Stimulated activated CD4-positive, alpha-beta T cell treated with anti-CD3 and anti-CD28 coated beads, Interleukin-2, amount 100 ng/mL, for 48 hours (primary cell): ENCODE measurements around the gene MPO.
A peak's percentile ranks its signal among the peaks of the same experiment; 100 is the strongest.

Source experiments
- DNase-seq, 2 donors: peaks; one replicate each; pipeline ENCODE4 v3.0.0-alpha.2; 2020

The MPO gene

DNA sequence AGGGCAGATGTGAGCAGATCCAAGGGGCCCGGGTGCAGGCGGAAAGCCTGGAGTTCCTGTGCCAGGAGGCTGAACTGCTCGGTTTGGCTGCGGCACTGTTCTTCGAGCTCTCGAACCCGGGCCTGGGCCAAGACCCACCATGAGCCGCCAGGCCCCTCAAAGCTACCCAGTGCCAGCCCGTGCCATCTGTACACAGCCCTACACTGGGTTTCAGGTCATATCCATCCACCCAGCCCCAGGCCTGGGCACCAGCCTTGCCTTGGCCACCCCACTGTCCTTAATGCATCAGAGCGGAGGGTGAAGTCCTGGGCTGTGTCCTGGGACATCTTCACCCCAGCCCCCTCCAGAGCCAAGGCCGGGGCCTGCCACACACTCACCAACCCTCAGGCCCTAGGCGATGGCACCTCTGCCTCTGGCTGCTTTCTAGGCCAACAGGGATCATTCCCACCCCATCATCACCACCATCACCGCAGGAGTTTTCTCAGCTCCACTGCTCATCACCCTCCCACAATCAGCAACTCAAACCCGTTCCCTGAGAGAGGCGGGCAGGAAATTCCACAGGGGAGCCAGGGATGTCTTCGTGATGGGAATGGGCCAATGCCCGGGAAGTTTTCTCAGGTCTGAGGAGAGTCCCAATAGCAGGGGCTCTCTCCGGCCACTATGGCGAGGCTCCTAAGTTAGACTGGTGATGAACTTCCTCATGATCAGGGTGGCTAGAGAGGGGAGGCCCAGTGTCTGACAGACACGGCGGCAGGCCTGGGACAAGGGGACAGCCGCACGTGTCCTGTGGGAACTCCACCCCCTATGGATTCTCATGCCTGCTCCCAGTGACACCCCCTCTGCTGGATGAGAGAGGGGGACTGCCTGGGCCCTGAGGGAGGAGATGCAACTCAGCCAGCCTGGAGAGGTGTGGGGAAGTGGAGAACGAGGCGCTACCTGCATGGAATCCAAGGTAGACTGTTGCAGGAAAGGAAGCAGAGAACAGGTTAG lies 38.7 kb upstream of the MPO start:
- no peak for DNase-seq

- DNase-seq, result no peak
Observed at GRCh38 chr17:58318627-58319172, 38.0 kb upstream of the MPO start.

GRCh38 chr17:58318065-58318481 lies 37.3 kb upstream of the MPO start:
- DNase-seq, result no peak

DNA sequence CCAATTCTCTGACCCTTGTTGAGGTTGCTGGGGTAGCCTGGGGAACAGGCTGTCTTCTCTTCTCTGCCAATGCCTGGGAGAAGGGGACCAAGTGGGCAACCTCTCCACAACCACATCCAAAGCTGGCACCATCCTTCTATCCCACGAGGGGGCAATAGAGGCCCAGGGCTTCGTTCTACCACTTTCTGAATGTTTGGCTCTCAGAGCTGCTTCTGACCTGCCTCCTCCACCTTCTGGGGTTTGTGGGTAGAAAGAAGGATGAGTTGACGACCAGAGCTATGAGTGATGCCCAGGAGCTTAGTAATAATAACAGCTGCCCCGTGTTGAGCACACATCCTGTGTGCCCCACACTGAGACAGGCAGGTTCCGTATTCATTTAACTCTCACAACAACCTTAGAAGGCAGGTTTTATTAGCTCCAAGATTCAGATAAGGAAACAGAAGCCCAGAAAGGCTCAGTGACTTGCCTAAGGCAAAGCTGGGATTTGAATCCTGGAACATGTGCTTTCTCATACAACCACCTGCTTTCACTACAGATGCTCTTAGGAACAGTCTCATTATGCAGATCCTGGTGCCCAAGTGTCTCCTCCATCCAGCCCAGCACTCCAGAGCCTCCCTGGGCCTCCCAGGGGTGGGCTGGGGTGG lies 36.8 kb upstream of the MPO start:
- peak; percentile 57 to 64 for DNase-seq

DNA sequence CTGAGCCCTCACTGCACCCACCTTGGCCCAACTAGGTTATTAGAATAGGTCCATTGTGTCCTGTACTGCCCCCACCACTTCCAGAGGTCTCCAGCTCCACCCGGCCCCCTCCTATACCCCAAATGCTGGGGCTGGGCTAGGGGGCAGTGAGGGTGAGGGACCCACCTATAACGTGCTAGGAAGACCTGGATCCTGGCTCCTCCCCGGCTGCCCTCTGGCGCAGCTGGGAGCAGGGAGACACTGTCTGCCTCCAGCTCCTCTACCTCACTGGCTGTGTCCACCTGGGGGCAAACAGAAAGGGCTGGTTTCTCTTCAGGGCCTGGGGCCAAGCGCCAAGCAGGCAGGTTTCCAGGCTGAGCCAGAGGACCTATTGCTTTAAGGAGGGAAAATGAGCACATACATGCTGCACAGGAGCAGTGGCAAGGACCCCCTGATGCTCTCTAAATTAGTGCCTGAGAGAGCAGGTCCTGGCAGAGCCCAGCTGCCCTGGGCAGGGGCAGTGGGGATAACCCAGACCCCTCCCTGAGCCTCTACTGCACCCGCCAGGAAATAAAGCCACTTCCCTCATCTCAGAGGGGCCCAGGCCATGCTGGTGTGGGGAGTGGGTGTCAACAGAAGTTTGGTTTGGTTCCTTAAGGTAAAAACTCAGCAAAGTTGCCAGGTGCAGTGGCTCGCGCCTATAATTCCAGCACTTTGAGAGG lies 35.7 kb upstream of the MPO start:
- DNase-seq, result no peak

- DNase-seq, result no peak
Observed at GRCh38 chr17:58315750-58316149, 35.0 kb upstream of the MPO start.

DNA sequence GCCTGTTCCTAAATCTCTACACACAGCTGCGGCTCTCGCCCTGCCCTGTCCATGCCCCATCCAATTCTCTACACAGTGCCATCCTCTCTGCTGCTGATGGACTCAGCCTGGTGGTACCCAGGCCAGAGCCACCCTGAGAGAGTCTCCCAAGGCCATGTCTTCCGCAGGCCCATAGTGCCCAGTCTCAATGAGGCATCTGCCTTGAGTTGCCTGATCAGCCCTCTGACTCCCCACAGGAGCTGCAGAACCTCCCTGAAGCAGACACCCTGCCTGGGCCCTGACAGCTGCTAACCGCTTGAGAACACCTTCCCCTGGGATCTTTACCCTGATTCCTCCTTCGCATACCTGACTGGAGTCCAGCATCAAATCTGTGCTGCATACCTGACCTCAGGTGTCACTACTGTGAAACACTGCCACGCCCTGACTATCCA lies 34.6 kb upstream of the MPO start:
- DNase-seq, result no peak

GRCh38 chr17:58314706-58315015 lies 33.9 kb upstream of the MPO start:
- DNase-seq, result no peak

DNA sequence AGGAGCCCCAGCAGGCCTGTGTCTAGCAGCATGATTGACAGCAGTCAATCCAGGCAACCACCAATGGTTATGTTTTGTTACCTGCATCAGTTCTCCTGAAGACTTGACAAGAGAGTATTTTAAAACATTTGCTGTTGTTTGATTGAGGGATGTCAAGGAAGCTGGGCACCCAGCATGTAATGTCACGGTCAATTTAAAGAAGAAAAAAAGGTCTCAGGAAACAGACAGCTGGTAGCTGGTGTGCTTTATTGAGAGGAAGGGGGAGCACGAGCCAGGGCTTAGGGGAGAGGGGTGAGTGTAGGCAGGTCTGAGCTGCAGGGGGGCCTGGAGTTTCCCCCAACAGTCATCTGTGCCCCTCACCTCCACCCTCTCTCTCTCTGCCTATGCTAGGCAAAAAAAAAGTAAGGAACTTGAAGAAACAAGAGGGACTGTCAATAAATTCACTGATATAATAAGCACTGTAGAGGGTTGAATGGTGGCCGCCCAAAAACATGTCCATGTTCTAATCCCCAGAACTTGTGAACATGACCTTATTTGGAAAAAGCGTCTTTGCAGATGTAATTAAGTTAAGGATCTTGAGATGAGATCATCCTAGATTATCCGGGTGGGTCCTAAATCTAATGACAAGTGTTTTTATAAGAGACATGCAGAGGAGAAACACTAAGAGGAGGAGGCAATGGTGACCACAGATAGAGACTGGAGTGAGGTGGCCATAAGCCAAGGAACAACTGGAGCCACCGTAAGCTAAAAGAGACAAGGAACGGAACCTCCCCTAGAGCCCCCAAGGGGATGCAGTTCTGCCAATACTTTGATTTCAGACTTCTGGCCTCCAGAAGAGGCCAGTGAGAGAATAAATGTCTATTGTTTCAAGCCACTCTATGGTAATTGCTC lies 33.3 kb upstream of the MPO start:
- DNase-seq, result no peak

DNA sequence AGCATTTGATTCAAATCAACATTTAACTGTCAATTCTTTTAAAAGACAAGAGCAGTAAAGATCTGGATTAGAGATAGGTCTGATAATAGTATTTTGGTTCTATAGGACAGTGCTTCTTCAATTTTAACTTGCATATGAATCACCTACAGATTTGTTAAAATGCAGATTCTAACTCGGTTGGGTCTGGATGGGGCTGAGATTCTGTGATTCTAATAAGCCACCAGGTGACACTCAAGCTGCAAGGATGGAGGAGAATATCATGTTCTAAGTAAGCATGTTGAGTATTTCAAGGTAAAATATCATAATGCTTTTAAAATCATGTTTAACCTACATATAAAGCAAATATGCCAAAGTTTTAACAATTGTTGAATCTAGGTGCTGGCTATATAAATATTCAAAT lies 32.1 kb upstream of the MPO start:
- no peak for DNase-seq

GRCh38 chr17:58312021-58312630 lies 31.4 kb upstream of the MPO start:
- DNase-seq, result no peak

DNA sequence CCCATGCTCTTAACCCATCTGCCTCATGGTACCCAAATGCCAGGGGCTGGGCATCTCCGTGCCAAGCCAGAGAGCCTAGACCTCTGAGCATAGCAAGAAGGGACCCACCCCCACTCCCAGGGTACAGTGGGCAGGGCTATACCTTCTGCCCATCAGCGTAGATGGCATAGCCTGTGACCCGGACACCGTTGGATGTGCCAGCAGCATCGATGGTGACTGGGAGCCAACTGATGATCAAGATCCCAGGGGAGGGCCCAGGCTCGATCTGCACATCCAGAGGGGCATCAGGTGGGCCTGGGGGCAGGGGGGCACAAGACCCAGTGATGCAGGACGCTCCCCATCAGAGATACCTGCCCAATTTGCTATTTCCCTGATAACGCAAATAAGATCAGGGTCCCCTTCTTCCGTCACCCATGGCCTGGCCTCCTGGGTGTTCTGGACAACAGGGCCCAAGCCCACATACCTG lies 30.7 kb upstream of the MPO start:
- DNase-seq, result no peak

GRCh38 chr17:58310511-58311428 lies 30.0 kb upstream of the MPO start:
- DNase-seq, result no peak

DNA sequence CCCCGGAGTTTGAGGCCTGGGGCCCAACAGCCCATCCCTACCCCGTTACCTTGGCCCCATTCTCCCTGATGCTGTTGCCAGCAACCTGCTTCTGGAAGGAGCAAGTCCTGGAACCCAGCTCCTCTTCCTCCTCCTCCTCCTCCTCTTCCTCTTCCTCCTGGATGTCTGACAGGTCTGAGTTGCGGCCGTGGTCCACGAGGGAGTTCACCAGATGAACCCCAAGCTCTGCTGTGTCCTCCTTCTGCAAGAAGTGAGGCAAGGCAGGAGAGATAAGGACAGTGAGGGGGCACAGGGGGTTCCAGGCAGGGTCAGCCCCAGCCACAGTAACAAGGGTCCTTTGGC lies 29.2 kb upstream of the MPO start:
- DNase-seq, result no peak

GRCh38 chr17:58308985-58309917 lies 28.5 kb upstream of the MPO start:
- DNase-seq, result no peak

- no peak for DNase-seq
Observed at GRCh38 chr17:58308173-58308984, 27.6 kb upstream of the MPO start.

DNA sequence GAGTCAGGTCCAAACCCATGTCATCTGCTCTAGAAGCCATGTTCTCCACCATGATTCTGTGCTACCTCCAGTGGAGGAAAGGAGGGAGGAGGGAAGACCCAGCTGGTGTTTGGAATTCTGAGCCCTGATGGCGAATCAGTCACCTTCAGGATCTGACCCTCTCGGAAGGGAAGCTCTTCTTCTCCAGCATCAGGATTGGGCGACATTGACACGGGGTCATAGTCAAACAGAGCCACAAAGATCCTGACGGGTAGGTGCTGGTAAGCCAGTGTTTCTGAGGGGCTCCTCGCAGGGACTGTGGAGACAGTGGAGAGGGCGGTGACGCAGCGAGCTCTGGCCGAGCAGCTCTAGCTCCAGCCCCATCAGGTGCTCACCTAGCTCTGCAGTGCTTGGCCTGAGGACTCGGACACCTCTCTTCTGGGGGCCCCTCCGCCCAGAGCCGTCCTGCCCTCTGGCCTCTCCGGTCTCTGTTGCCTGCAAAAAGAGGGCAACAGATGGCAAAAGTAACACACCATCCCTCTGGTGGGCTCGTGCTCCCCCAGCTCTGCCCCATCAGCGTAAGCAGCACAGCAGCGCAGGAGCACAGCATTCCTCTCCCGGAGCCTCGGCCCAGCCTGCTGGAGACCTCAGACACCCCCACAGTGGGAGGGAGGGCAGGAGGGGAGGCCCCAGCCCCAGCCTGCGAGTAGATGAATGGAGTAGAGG lies 26.9 kb upstream of the MPO start:
- no peak for DNase-seq
